CD4-positive, alpha-beta T cell (primary cell): ENCODE data around the gene THRB. TPM values are rescaled to one million over a fixed set of nuclear protein-coding genes. Genes with fewer than 3 reads are reported as not detected.
A peak's percentile ranks its signal among the peaks of the same experiment; 100 is the strongest.

Source experiments
- ATAC-seq: fragments of 200-7000 bp; cut with Tn5 transposase; one replicate; pipeline ENCODE4 v1.10.0; 2022; ENCODE audit warnings: mild to moderate bottlenecking; ENCODE audit not compliant: poor library complexity
- CTCF ChIA-PET: fragments of 350-600 bp; sonication (Branson Sonifier 250); formaldehyde crosslinking; loops from one replicate; lab custom pipeline; 2021; ENCODE audit warnings: antibody characterized with exemption, inconsistent platforms; lab: Charles Lee
- POLR2A ChIA-PET: fragments of 350-600 bp; sonication (Branson Sonifier 250); formaldehyde crosslinking; loops from one replicate; lab custom pipeline; 2021; ENCODE audit warnings: antibody characterized with exemption, inconsistent platforms; lab: Charles Lee
- DNase-seq, 14 experiments: peaks; one replicate each; pipeline ENCODE4 v3.0.0-alpha.2; 2013 to 2020; ENCODE audit warnings: mixed read lengths in 2 of 14
- H3K27ac ChIP-seq, 2 donors: one replicate each; pipeline versions ENCODE4 v1.5.1 to v1.7.0; 2013; ENCODE audit warnings: low read length in 2 of 2, low read depth in 1 of 2, mild to moderate bottlenecking in 1 of 2
- H3K27me3 ChIP-seq, 2 experiments: 1 replicate in 1 of 2; 2 replicates in 1 of 2; pipeline versions ENCODE4 v1.6.1 to v1.7.0; 2013; ENCODE audit warnings: low read length in 2 of 2, control low read depth in 1 of 2, mild to moderate bottlenecking in 1 of 2, moderate library complexity in 1 of 2; ENCODE audit not compliant: insufficient read depth in 2 of 2, control insufficient read depth in 1 of 2
- H3K36me3 ChIP-seq: one replicate; pipeline ENCODE4 v1.6.1; 2013; ENCODE audit warnings: low read length, control low read depth; ENCODE audit not compliant: insufficient read depth
- H3K4me1 ChIP-seq: one replicate; pipeline ENCODE4 v1.6.1; 2013; ENCODE audit warnings: low read length, control low read depth; ENCODE audit not compliant: insufficient read depth
- H3K4me3 ChIP-seq: one replicate; pipeline ENCODE4 v1.5.1; 2013; ENCODE audit warnings: mild to moderate bottlenecking, low read length, moderate library complexity
- H3K9me3 ChIP-seq, 2 experiments: 1 replicate in 1 of 2; 2 replicates in 1 of 2; pipeline versions ENCODE4 v1.6.1 to v1.7.0; 2013; ENCODE audit warnings: low read length in 2 of 2, mild to moderate bottlenecking in 2 of 2, control low read depth in 1 of 2, moderate library complexity in 1 of 2; ENCODE audit not compliant: control insufficient read depth in 1 of 2, insufficient read depth in 1 of 2
- H3K27ac Mint-ChIP-seq: one replicate; pipeline ENCODE4 v1.8.0; 2020; ENCODE audit warnings: mixed read lengths
- H3K27me3 Mint-ChIP-seq: one replicate; pipeline ENCODE4 v1.8.0; 2021; ENCODE audit warnings: mixed read lengths
- H3K36me3 Mint-ChIP-seq: one replicate; pipeline ENCODE4 v1.8.0; 2021; ENCODE audit warnings: low read depth, mixed read lengths
- H3K4me1 Mint-ChIP-seq: one replicate; pipeline ENCODE4 v1.8.0; 2021; ENCODE audit warnings: low read depth, mixed read lengths
- H3K4me3 Mint-ChIP-seq: one replicate; pipeline ENCODE4 v1.8.0; 2020; ENCODE audit warnings: mild to moderate bottlenecking, mixed read lengths
- H3K9me3 Mint-ChIP-seq: one replicate; pipeline ENCODE4 v1.8.0; 2020; ENCODE audit warnings: mixed read lengths
- intact Hi-C, 2 experiments: fragments of 100-400 bp; cut with DNase I in 1 of 2; cut with micrococcal nuclease in 1 of 2; formaldehyde crosslinking; loops; one replicate each; pipeline versions ENCODE4 v1.15.1 to v1.9.0; 2023 to 2025; cut with DNase I, micrococcal nuclease
- total RNA-seq, 174 experiments: library from RNA in 2 of 174; stranded (reverse) in 2 of 174; gene quantifications; one replicate each; pipeline ENCODE4 v1.2.3 and lab custom pipeline; 2021 to 2026
- TF ChIP-seq, protein P1 (sequence below): fragments of 200-600 bp; IDR thresholded peaks from one replicate; pipeline ENCODE4 v1.8.0; 2022; ENCODE audit warnings: antibody characterized with exemption, mild to moderate bottlenecking

The THRB gene
- total RNA-seq, 2 experiments from 2014 or later: not detected

DNA sequence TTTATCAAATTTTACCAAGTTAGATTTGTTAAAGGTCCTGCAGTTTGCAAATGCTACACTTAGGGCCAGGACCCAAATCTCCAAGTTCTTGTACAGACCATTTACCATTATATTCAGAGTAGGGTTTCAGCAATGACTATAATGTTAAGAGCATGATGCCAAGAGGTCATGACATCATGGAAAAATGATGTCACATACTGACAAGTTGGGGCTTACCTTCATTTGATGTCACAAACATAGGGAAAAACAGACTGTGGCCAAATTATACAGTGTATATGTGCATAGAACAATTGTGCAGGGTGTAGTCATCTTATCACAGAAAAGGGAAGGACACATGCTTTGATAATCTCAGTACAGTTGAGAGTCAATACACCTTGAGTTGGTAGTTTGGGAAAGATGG is 10.1 kb upstream of the THRB start:
- DNase-seq (no peak), ATAC-seq (no peak)
- Histone ChIP-seq H3K4me3 (no peak overlapping the region), H3K27me3 (no peaks in the 10 kb centered on the region), H3K27ac (no peak overlapping the region), H3K36me3 (no peaks in the 10 kb centered on the region), H3K9me3 (no peaks in the 10 kb centered on the region), H3K4me1 (no peaks in the 10 kb centered on the region)
- Mint-ChIP-seq H3K4me1 (no peaks in the 10 kb centered on the region), H3K27me3 (no peaks in the 10 kb centered on the region), H3K4me3 (no peak overlapping the region), H3K9me3 (no peaks in the 10 kb centered on the region), H3K36me3 (no peaks in the 10 kb centered on the region), H3K27ac (no peak overlapping the region)
- POLR2A ChIA-PET: no interaction called here
- TF ChIP-seq, protein P1, sequence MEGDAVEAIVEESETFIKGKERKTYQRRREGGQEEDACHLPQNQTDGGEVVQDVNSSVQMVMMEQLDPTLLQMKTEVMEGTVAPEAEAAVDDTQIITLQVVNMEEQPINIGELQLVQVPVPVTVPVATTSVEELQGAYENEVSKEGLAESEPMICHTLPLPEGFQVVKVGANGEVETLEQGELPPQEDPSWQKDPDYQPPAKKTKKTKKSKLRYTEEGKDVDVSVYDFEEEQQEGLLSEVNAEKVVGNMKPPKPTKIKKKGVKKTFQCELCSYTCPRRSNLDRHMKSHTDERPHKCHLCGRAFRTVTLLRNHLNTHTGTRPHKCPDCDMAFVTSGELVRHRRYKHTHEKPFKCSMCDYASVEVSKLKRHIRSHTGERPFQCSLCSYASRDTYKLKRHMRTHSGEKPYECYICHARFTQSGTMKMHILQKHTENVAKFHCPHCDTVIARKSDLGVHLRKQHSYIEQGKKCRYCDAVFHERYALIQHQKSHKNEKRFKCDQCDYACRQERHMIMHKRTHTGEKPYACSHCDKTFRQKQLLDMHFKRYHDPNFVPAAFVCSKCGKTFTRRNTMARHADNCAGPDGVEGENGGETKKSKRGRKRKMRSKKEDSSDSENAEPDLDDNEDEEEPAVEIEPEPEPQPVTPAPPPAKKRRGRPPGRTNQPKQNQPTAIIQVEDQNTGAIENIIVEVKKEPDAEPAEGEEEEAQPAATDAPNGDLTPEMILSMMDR: no peak
- intact Hi-C loops: no loop called here
- CTCF ChIA-PET: no interaction called here

DNA sequence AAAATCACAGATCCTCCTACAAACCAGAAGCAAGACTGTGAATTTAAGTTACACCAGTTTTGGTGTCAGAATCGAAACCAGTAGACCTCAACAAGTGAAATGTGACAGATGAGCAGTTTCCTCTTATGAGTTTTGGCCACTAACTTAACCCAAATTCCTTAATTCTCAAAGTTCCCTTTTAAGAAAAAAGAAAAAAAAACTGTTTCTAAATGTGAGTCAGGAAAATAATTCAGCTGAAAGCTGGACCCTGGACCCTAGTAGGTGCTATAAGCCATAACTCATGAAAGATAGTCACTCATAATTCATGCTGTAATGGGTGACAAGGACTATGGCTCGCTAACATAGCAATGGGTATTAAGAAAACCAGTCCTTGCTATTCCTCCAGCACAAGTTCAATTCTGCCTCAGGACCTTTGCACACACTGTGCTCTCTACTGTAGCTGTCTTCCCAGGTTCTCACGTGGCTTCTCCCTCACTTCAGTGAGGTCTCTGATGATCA is 9.0 kb upstream of the THRB start:
- CTCF ChIA-PET: no interaction called here

DNA sequence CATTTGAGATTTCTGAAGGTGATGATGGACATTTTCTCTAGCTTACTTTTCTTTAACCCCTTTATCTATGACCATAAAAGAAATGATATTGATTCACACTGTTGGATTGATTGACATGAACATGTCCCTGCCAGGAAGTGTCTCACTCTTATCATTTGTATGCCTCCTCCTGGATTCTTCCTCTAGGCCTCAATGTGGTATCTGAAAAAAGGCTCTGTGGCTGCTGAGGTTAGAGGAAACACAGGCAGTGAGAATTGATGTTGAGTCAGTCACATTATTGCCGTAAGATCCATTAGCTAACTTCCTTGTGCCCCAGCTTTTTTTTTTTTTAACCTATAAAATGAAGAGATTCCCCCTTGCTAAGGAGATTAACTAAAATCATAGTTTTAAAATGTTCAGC is 8.0 kb upstream of the THRB start:
- no peaks in the 10 kb centered on the region for H3K9me3 Mint-ChIP-seq
- ATAC-seq: no peak
- no peak overlapping the region for H3K4me3 ChIP-seq
- no peaks in the 10 kb centered on the region for H3K4me1 ChIP-seq
- intact Hi-C loops: no loop called here
- no peak overlapping the region for H3K27ac Mint-ChIP-seq
- peak in 2 of 14 experiments; percentile 18 to 20 for DNase-seq
- H3K4me3 Mint-ChIP-seq: no peak overlapping the region
- peaks cover 18% of the 10 kb centered on the region for H3K27me3 Mint-ChIP-seq
- H3K27me3 ChIP-seq: peaks cover 0 to 2% of the 10 kb centered on the region in 2 experiments
- no peaks in the 10 kb centered on the region for H3K9me3 ChIP-seq
- H3K36me3 Mint-ChIP-seq: no peaks in the 10 kb centered on the region
- ChIA-PET POLR2A (no interaction called here), CTCF (no interaction called here)
- no peaks in the 10 kb centered on the region for H3K36me3 ChIP-seq
- H3K27ac ChIP-seq: no peak overlapping the region
- no peaks in the 10 kb centered on the region for H3K4me1 Mint-ChIP-seq
- TF ChIP-seq, protein P1: no peak

More for the DNA sequence above, 9.0 kb upstream of the THRB start:
- TF ChIP-seq, protein P1: no peak
- Mint-ChIP-seq H3K9me3 (no peaks in the 10 kb centered on the region), H3K4me3 (no peak overlapping the region), H3K27ac (no peak overlapping the region), H3K4me1 (no peaks in the 10 kb centered on the region), H3K27me3 (peaks cover 9% of the 10 kb centered on the region), H3K36me3 (no peaks in the 10 kb centered on the region)
- Histone ChIP-seq H3K27me3 (no peaks in the 10 kb centered on the region), H3K9me3 (no peaks in the 10 kb centered on the region), H3K36me3 (no peaks in the 10 kb centered on the region), H3K4me1 (no peaks in the 10 kb centered on the region), H3K27ac (no peak overlapping the region), H3K4me3 (no peak overlapping the region)
- ATAC-seq: no peak
- intact Hi-C loops: no loop called here
- POLR2A ChIA-PET: no interaction called here
- peak in 3 of 14 experiments; percentile 13 to 27 (median 25) for DNase-seq
